HG03175 (cell line): Measurements from ENCODE around the gene ATP2A2.
"Not testable (repeated sequence)": the region's sequence is repeated elsewhere in the genome, so short reads cannot be mapped to it uniquely, and the experiment has no call there.

Source experiments
- ATAC-seq: cut with Tn5 transposase; IDR thresholded peaks from one replicate; pipeline ENCODE4 v1.9.1; 2021; ENCODE audit warnings: mild to moderate bottlenecking, moderate library complexity; ENCODE audit not compliant: unreplicated experiment

The ATP2A2 gene

DNA sequence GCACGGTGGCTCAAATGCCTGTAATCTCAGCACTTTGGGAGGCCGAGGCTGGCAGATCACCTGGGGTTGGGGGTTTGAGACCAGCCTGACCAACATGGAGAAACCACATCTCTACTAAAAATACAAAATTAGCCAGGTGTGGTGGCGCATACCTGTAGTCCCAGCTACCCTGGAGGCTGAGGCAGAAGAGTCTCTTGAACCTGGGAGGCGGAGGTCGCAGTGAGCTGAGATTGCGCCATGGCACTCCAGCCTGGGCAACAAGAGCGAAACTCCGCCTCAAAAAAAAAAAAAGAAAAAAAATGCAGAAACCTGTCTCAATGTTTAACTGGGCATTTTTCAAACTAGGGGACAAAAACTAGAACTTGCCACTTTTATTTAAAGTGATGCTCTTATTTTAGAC lies 59.2 kb downstream of the ATP2A2 start:
- not testable (repeated sequence) for ATAC-seq

GRCh38 chr12:110340706-110341105 lies 59.7 kb downstream of the ATP2A2 start:
- no peak for ATAC-seq

GRCh38 chr12:110342157-110342556 lies 61.1 kb downstream of the ATP2A2 start:
- no peak for ATAC-seq

DNA sequence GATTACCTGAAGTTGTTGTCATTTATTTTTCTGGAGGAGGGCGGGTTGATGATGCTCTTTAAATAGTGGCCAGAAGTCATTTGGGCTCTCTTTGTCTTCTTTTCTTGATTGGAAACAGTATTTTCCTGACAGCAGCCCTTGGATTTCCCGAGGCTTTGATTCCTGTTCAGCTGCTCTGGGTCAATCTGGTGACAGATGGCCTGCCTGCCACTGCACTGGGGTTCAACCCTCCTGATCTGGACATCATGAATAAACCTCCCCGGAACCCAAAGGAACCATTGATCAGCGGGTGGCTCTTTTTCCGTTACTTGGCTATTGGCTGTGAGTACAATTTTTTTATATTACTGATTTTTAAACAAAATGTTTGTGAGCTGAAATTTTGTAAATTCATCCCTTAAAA lies 62.1 kb downstream of the ATP2A2 start:
- ATAC-seq, result no peak

GRCh38 chr12:110343736-110344555 lies 62.9 kb downstream of the ATP2A2 start:
- ATAC-seq, result no peak

GRCh38 chr12:110344657-110345056 lies 63.6 kb downstream of the ATP2A2 start:
- no peak for ATAC-seq

- no peak for ATAC-seq
These were observed 64.2 kb downstream of the ATP2A2 start for GRCh38 chr12:110345176-110345661.

DNA sequence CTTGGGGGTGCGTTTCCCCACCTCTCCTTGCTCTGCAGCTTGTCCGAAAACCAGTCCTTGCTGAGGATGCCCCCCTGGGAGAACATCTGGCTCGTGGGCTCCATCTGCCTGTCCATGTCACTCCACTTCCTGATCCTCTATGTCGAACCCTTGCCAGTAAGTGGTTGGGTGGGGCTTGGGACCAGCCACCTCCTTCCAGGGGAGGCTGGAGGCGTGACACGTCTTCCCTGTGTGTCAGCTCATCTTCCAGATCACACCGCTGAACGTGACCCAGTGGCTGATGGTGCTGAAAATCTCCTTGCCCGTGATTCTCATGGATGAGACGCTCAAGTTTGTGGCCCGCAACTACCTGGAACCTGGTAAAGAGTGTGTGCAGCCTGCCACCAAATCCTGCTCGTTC lies 64.9 kb downstream of the ATP2A2 start:
- no peak for ATAC-seq

DNA sequence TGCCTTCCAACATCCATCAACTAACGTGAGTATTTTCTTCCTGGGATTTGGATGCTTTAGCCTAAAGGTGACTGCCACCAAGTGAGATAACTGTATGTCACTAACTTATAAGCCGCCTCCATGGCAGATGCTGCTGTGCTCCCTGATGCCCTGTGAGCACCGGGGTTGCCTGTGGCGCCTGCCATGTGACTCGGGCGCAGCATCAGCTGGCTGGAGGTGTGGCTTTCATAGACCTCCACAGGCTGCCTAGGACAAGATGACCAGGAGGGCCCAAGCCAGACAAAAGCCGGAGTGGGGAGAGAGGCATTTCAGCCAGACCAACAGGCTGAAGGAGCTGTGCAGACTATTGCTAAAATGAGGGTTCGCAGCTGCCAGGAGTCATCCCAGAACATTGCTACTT lies 66.7 kb downstream of the ATP2A2 start:
- ATAC-seq, result no peak

DNA sequence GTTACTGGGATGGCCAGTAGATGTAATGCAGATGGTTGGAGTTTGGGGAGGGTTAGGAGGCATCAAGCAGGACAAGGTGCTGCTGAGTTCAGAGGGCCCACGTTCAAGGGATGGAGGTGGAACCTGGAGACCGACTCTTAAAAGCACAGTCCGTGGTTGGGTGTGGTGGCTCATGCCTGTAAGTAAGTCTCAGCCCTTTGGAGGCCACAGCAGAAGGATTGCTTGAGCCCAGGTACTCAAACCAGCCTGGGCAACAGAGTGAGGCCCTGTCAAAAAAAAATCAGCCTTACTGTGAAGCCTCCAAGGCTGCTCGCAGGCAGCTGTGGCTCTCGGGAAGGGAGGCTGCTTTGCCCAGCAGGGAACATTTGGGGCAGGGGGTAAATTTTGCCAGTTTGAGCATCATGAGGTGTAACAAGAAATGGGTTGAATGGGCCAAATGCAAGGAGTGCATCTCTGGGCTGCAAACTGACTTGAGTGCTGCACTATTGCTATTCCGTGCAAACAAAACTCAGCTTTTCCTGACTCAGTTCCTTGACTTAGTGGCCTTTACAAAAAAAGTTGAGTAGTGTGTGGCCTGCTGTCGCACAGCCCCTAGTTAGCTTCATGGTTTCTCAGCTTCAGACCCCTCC lies 67.5 kb downstream of the ATP2A2 start:
- no peak for ATAC-seq

DNA sequence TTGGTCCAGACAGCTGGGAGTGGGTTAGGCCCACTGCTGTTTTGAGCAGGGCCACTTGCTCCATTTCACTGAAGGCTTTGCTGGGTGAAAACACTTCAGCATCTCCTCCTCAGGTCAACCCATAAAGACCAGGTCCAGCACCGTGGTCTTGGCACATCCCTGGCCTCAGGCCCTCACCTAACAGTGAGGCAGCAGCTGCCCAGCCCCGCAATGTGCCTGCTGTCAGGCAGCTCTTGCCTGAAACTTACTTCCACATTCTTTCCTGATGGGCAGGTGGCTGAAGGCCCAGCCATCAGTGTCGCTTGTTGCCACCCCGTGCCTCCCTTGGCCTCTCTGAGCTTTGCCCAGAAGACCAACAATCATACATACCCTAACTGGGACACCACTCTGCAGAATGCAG lies 68.0 kb downstream of the ATP2A2 start:
- ATAC-seq, result no peak

DNA sequence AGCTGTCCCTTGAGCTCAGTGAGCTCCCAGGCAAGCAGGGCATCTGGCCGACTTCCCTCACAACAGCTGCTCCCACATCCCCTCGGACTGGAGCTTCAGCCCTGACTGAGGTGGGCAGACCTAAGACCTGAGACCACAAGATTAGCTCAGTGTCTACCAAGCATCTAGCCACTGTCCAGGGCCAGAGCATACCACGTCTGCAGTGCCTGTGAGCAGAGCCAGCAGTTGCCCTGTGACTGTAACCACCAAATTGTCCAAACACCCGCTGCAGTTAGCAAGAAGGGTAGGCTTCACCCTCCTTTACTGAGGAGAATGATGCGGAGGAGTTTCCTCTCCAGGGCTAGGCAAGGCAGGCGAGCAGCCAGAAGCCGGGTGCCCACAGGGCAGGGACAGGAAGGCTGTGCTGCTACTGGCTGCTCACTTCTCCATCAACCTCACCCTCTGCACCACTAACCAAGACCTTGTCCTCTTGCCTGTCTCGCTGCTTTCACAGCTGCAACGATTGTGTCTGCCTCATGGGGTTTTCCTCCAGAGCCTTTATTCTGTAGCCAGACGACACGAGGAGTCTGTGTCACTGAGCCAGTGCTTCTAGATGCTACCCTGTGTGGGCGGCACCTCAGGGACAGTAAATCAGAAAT lies 68.6 kb downstream of the ATP2A2 start:
- no peak for ATAC-seq

GRCh38 chr12:110351119-110351518 lies 70.1 kb downstream of the ATP2A2 start:
- no peak for ATAC-seq

DNA sequence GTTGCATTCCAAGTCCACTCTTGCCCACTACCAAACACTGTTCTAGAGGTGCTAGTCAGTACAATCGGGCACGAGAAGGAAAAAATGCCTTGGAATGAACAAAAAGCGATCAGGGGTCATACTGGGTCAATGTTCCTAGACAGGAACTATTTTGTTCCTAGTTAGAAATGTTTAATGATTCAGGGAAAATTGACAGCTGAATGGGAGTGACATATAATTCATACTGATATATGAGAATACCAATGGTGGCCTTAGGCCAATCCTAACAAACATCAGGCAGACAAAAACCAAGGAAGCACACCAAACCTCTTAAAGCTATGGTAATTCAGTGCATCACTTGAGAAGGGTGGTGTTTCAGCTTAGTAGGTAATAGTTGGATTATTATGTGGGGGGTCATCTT lies 71.4 kb downstream of the ATP2A2 start:
- ATAC-seq, result no peak

GRCh38 chr12:110353211-110353965 lies 72.3 kb downstream of the ATP2A2 start:
- ATAC-seq, result no peak

- ATAC-seq, result no peak
These were observed 73.2 kb downstream of the ATP2A2 start for GRCh38 chr12:110354172-110354780.

DNA sequence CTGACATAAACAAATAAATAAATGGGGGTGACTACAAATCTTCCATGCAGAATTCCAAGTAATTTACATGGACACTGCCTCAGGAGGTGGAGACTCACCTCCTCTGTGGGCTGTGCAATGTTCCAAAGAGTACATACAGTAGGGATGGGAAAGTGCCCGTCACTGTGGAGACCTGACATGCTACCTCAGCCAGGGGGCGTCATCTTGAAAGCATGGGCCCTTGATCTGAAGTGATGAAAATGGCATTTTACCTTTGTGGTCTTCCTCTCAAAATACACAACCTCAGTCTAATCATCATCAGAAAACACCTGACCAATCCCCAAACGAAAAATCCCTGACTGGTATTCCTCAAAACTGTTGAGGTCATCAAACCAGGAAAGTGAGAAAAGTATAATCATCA lies 74.0 kb downstream of the ATP2A2 start:
- ATAC-seq, result no peak

GRCh38 chr12:110358384-110359097 lies 77.5 kb downstream of the ATP2A2 start:
- not testable (repeated sequence) for ATAC-seq

- ATAC-seq, result no peak
These were observed 80.2 kb downstream of the ATP2A2 start for GRCh38 chr12:110361216-110361615.
